HepG2 (cell line): ENCODE results near the gene ATP2B2. TPM values are rescaled to one million over a fixed set of nuclear protein-coding genes. Genes with fewer than 3 reads are reported as not detected.

Experiments used
- ATAC-seq: fragments of 200-7000 bp; cut with Tn5 transposase; 3 replicates; pipeline ENCODE4 v1.9.1; 2020; ENCODE audit warnings: mild to moderate bottlenecking, moderate library complexity
- BruUV-seq: library from RNA; stranded (reverse); fragments of 400-500 nt; replicated peaks from 2 replicates; lab custom pipeline; 2021; lab: Mats Ljungman, UMichigan
- CTCF ChIA-PET: fragments of 300-600 bp; formaldehyde crosslinking; extraction: SDS; loops from one replicate; lab custom pipeline; 2021; ENCODE audit warnings: low total read pairs, inconsistent platforms, low intra/inter-chr PET ratio; lab: Yijun Ruan, JAX
- POLR2A ChIA-PET: fragments of 350-600 bp; sonication (Branson Sonifier 250); formaldehyde crosslinking; loops from one replicate; lab custom pipeline; 2020; ENCODE audit warnings: antibody characterized with exemption, inconsistent platforms; lab: Yijun Ruan, JAX
- DNase-seq: peaks from one replicate; pipeline ENCODE4 v3.0.0-alpha.2; 2015; ENCODE audit warnings: low spot score
- FAIRE-seq: peaks from 3 replicates; lab custom pipeline; 2011; peaks lifted over from hg19 to GRCh38; lab: Jason Lieb, UNC
- H2AFZ ChIP-seq: one replicate; pipeline ENCODE4 v1.6.1; 2011; ENCODE audit warnings: low read length, inconsistent platforms
- H3K27ac ChIP-seq: fragments of 300-600 bp; 3 replicates; pipeline ENCODE4 v1.8.0; 2011; ENCODE audit warnings: mixed run types, mild to moderate bottlenecking, mixed read lengths, low read length, inconsistent platforms; ENCODE audit not compliant: insufficient read depth; ENCODE audit errors: extremely low read length
- H3K27me3 ChIP-seq, 2 experiments: fragments of 200-600 bp in 1 of 2; 2 replicates in 1 of 2; 3 replicates in 1 of 2; pipeline versions ENCODE4 v1.6.0 to v1.8.0; 2011; ENCODE audit warnings: low read length in 2 of 2, mild to moderate bottlenecking in 2 of 2, moderate library complexity in 2 of 2, inconsistent platforms in 1 of 2; ENCODE audit not compliant: insufficient read depth in 2 of 2, control insufficient read depth in 1 of 2
- H3K36me3 ChIP-seq, 2 experiments: fragments of 200-600 bp in 1 of 2; replicated peaks in 1 of 2; 2 replicates in 1 of 2; 3 replicates in 1 of 2; pipeline versions ENCODE4 v1.5.1 to v1.8.0; 2011; ENCODE audit warnings: low read length in 2 of 2, inconsistent platforms in 1 of 2; ENCODE audit not compliant: insufficient read depth in 2 of 2, control insufficient read depth in 1 of 2
- H3K4me1 ChIP-seq: 2 replicates; pipeline ENCODE4 v1.5.1; 2012; ENCODE audit warnings: low read length, inconsistent platforms; ENCODE audit not compliant: insufficient read depth
- H3K4me2 ChIP-seq: 2 replicates; pipeline ENCODE4 v1.6.0; 2011; ENCODE audit warnings: low read depth, low read length, inconsistent platforms
- H3K4me3 ChIP-seq, 3 experiments: fragments of 200-600 bp in 1 of 3; sonication (generic), shearing (Covaris generic) in 1 of 3; replicated peaks in 1 of 3; 2 replicates each; pipeline ENCODE4 v1.5.1; 2011 to 2016; ENCODE audit warnings: low read length in 3 of 3, inconsistent platforms in 2 of 3, low read depth in 2 of 3, mild to moderate bottlenecking in 2 of 3, control low read depth in 1 of 3, mixed read lengths in 1 of 3; ENCODE audit not compliant: insufficient read depth in 1 of 3
- H3K79me2 ChIP-seq: one replicate; pipeline ENCODE4 v1.6.1; 2011; ENCODE audit warnings: low read length, inconsistent platforms; ENCODE audit not compliant: insufficient read depth
- H3K9ac ChIP-seq: 2 replicates; pipeline ENCODE4 v1.6.0; 2011; ENCODE audit warnings: mild to moderate bottlenecking, low read depth, low read length, inconsistent platforms; ENCODE audit not compliant: insufficient read depth
- H3K9me3 ChIP-seq: 2 replicates; pipeline ENCODE4 v1.5.1; 2012; ENCODE audit warnings: mild to moderate bottlenecking, low read length
- H4K20me1 ChIP-seq: 2 replicates; pipeline ENCODE4 v1.6.0; 2011; ENCODE audit warnings: inconsistent platforms, mild to moderate bottlenecking, low read length, moderate library complexity; ENCODE audit not compliant: insufficient read depth
- ATF7-NPFF ChIP-seq: sonication (generic); formaldehyde crosslinking; IDR thresholded peaks from 2 replicates; pipeline ENCODE4 v1.8.1; 2023; ENCODE audit warnings: mild to moderate bottlenecking, low read depth, missing genetic modification reagents, moderate library complexity
- BCLAF1 ChIP-seq: fragments of 450-650 bp; IDR thresholded peaks from 2 replicates; pipeline ENCODE4 v1.6.1; 2017; ENCODE audit warnings: mild to moderate bottlenecking
- BRF2 ChIP-seq: sonication (generic); formaldehyde crosslinking; IDR thresholded peaks from 2 replicates; pipeline ENCODE4 v1.8.1; 2022; ENCODE audit warnings: mild to moderate bottlenecking, missing genetic modification reagents
- IRF2 ChIP-seq: IDR thresholded peaks from 2 replicates; pipeline ENCODE4 v1.6.1; 2018; ENCODE audit warnings: missing genetic modification reagents, missing compliant biosample characterization
- ZNF570 ChIP-seq: sonication (generic); formaldehyde crosslinking; IDR thresholded peaks from 2 replicates; pipeline ENCODE4 v1.4.0; 2020; ENCODE audit warnings: mild to moderate bottlenecking, missing genetic modification reagents, borderline replicate concordance
- ZNF691 ChIP-seq: sonication (generic); formaldehyde crosslinking; IDR thresholded peaks from 2 replicates; pipeline ENCODE4 v1.4.0; 2020; ENCODE audit warnings: missing genetic modification reagents, low read depth, mild to moderate bottlenecking, borderline replicate concordance
- ZNF790 ChIP-seq: sonication (generic); formaldehyde crosslinking; IDR thresholded peaks from 2 replicates; pipeline ENCODE4 v1.8.0; 2022; ENCODE audit warnings: missing genetic modification reagents, mild to moderate bottlenecking, borderline replicate concordance
- WGBS: methylation state at CpG from one replicate; pipeline ENCODE4 v1.1.6; 2017; ENCODE audit warnings: low lambda C conversion rate; 5-methylcytosine and 5-hydroxymethylcytosine counted together
- in situ Hi-C: cut with HindIII; loops from 2 replicates; pipeline ENCODE4 v1.10.0; 2017; ENCODE audit warnings: low pct_unique_long_range_greater_than_20kb; ENCODE audit not compliant: extremely low pct_ligation_motif_present
- intact Hi-C: fragments of 100-400 bp; cut with micrococcal nuclease; formaldehyde crosslinking; loops from one replicate; pipeline ENCODE4 v1.10.0; 2022; ENCODE audit not compliant: unreplicated experiment
- polyA plus RNA-seq, 8 experiments: library from polyadenylated mRNA; depleted of rRNA in 3 of 8; stranded (reverse) in 7 of 8; unstranded in 1 of 8; fragments of >200 nt; fragmentation: Illumina TruSeq in 4 of 8; extraction: Trizol in 4 of 8; gene quantifications; 2 replicates each; pipeline versions ENCODE4 v1.2.1 to v1.2.3, GENCODE V29; 2011 to 2016; ENCODE audit warnings: low read depth in 4 of 8, missing spikeins in 1 of 8, mixed read lengths in 1 of 8; ENCODE audit not compliant: insufficient read depth in 1 of 8
- total RNA-seq, 5 experiments: library from RNA; depleted of rRNA; stranded (reverse); fragments of >200 nt; fragmentation: Illumina TruSeq; extraction: Trizol; gene quantifications; 2 replicates each; pipeline ENCODE4 v1.2.3, GENCODE V29; 2016; ENCODE audit warnings: low read depth in 1 of 5
- TF ChIP-seq, protein P1 (sequence below): sonication (generic); formaldehyde crosslinking; IDR thresholded peaks from 2 replicates; pipeline ENCODE4 v1.4.0; 2020; ENCODE audit warnings: mild to moderate bottlenecking, missing genetic modification reagents

The ATP2B2 gene
- total and polyA plus RNA-seq, 2 of the 13 experiments (the other 11 are each of a cell fraction or from before 2014, with no cell fraction given), result 1.5 to 2.3 TPM

DNA sequence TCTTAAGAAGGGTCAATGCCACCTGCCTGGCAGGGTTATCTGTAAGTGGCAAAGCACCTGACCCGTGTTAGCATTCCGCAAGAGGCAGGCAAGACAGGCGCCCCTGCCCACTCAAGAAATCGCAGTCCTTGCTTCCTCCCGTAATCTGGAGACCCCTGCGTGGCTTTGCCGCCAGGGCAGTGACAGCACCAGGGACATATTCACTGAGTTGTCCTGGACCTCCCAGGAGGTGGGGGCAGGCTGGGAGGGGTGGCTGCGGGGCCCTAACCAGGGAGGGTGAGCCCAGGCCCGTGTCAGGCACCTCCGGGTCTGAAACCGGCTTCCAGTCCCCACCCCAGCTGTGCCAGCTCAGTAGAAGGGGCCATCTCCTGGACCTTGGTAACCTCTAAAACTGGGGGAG lies 168.6 kb downstream of the ATP2B2 start:
- DNase-seq, result no peak
- in situ Hi-C loops, result no loop called here
- BruUV-seq, result no TSS peak

GRCh38 chr3:10335871-10336622 lies 169.3 kb downstream of the ATP2B2 start:
- ATAC-seq (no peak), DNase-seq (no peak), FAIRE-seq (no peak)
- peaks cover 2 to 4% of the 10 kb centered on the region in 2 experiments; a peak in 3 of 5 replicates for H3K27me3 ChIP-seq
- peaks cover 54% of the 10 kb centered on the region for H3K4me1 ChIP-seq
- H2AFZ ChIP-seq, result no peak overlapping the region
- no peaks in the 10 kb centered on the region for H3K9me3 ChIP-seq
- no peaks in the 10 kb centered on the region for H4K20me1 ChIP-seq
- H3K9ac ChIP-seq, result no peak overlapping the region
- intact Hi-C loops, result no loop called here
- H3K36me3 ChIP-seq, result no peaks in the 10 kb centered on the region
- H3K4me2 ChIP-seq, result no peak overlapping the region
- ChIA-PET CTCF (no interaction called here), POLR2A (no interaction called here)
- in situ Hi-C loops, result no loop called here
- no peak overlapping the region for H3K27ac ChIP-seq
- WGBS, result 89% methylated on average over 21 of the region's 29 CpGs
- H3K4me3 ChIP-seq, result no peak overlapping the region
- no peaks in the 10 kb centered on the region for H3K79me2 ChIP-seq
- BruUV-seq, result no TSS peak
- no peak for TF ChIP-seq ZNF570
- no peak for TF ChIP-seq BCLAF1
- TF ChIP-seq BRF2 (CRISPR knock-in tag), result no peak
- TF ChIP-seq ZNF790 (CRISPR knock-in tag), result no peak
- TF ChIP-seq, protein P1, sequence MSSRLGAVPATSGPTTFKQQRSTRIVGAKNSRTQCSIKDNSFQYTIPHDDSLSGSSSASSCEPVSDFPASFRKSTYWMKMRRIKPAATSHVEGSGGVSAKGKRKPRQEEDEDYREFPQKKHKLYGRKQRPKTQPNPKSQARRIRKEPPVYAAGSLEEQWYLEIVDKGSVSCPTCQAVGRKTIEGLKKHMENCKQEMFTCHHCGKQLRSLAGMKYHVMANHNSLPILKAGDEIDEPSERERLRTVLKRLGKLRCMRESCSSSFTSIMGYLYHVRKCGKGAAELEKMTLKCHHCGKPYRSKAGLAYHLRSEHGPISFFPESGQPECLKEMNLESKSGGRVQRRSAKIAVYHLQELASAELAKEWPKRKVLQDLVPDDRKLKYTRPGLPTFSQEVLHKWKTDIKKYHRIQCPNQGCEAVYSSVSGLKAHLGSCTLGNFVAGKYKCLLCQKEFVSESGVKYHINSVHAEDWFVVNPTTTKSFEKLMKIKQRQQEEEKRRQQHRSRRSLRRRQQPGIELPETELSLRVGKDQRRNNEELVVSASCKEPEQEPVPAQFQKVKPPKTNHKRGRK, result no peak
- no peak for TF ChIP-seq IRF2 (CRISPR knock-in tag)
- TF ChIP-seq ATF7-NPFF (CRISPR knock-in tag), result no peak

More for the DNA sequence above, 168.6 kb downstream of the ATP2B2 start:
- Histone ChIP-seq H4K20me1 (no peaks in the 10 kb centered on the region), H3K27ac (no peak overlapping the region), H3K4me1 (peaks cover 54% of the 10 kb centered on the region), H2AFZ (no peak overlapping the region), H3K9ac (no peak overlapping the region), H3K4me3 (no peak overlapping the region), H3K27me3 (peaks cover 2 to 4% of the 10 kb centered on the region in 2 experiments; a peak in 3 of 5 replicates), H3K4me2 (no peak overlapping the region), H3K79me2 (no peaks in the 10 kb centered on the region), H3K36me3 (no peaks in the 10 kb centered on the region), H3K9me3 (no peaks in the 10 kb centered on the region)
- CTCF ChIA-PET, result no interaction called here
- WGBS, result 80% methylated on average over 1 of the region's 11 CpGs
- TF ChIP-seq ZNF691 (CRISPR knock-in tag), result no peak
- FAIRE-seq, result no peak
- intact Hi-C loops, result no loop called here
- POLR2A ChIA-PET, result no interaction called here
- no peak for ATAC-seq
